Dermis blood vessel endothelial cell (primary cell): ENCODE results near the gene PPP1R15A. TPM values are rescaled to one million over a fixed set of nuclear protein-coding genes. Genes with fewer than 3 reads are reported as not detected.
A peak's percentile ranks its signal among the peaks of the same experiment; 100 is the strongest.
"Not testable (repeated sequence)": the region's sequence is repeated elsewhere in the genome, so short reads cannot be mapped to it uniquely, and the experiment has no call there.

ENCODE experiments used
- DNase-seq: peaks from one replicate; pipeline ENCODE4 v3.0.0; 2010
- total RNA-seq: library from RNA; depleted of rRNA; stranded (reverse); fragments of >200 nt; gene quantifications from 2 replicates; pipeline ENCODE4 v1.2.3, GENCODE V29; 2014

The PPP1R15A gene
- total RNA-seq, 1 donor from 2014 or later: 59.6 TPM

- no peak for DNase-seq
Measured at GRCh38 chr19:48915757-48916156, 43.5 kb downstream of the PPP1R15A start.

GRCh38 chr19:48918071-48918470 lies 45.9 kb downstream of the PPP1R15A start:
- no peak for DNase-seq

- DNase-seq: peak; percentile 32
Measured at GRCh38 chr19:48918801-48919247, 46.6 kb downstream of the PPP1R15A start.

- DNase-seq: not testable (repeated sequence)
Measured at GRCh38 chr19:48919271-48919670, 47.0 kb downstream of the PPP1R15A start.

GRCh38 chr19:48920949-48921348 lies 48.7 kb downstream of the PPP1R15A start:
- DNase-seq: no peak

GRCh38 chr19:48921721-48922500 lies 49.7 kb downstream of the PPP1R15A start:
- DNase-seq: no peak

- no peak for DNase-seq
Measured at GRCh38 chr19:48922548-48923490, 50.6 kb downstream of the PPP1R15A start.

GRCh38 chr19:48925240-48925843 lies 53.1 kb downstream of the PPP1R15A start:
- DNase-seq: no peak

Other genes starting within 250 kb of the PPP1R15A start
- gene DBP, start 235.0 kb upstream of the PPP1R15A start, total RNA-seq: 1.6 and 3.1 TPM in 2 replicates
- gene CA11, start 226.2 kb upstream of the PPP1R15A start, total RNA-seq: 1.7 and 4.8 TPM in 2 replicates
- 0.05 TPM in 1 of 2 replicates, not detected in the other for gene NTN5, start 199.4 kb upstream of the PPP1R15A start, total RNA-seq
- not detected in 2 replicates for gene FUT2, start 176.4 kb upstream of the PPP1R15A start, total RNA-seq
- 0.09 and 0.51 TPM in 2 replicates for gene MAMSTR, start 152.7 kb upstream of the PPP1R15A start, total RNA-seq
- gene RASIP1, start 131.8 kb upstream of the PPP1R15A start, total RNA-seq: 130 and 154 TPM in 2 replicates
- gene IZUMO1, start 125.5 kb upstream of the PPP1R15A start, total RNA-seq: 0.17 and 0.28 TPM in 2 replicates
- 8.1 and 10.9 TPM in 2 replicates for gene FUT1, start 119.8 kb upstream of the PPP1R15A start, total RNA-seq
- gene FGF21, start 116.9 kb upstream of the PPP1R15A start, total RNA-seq: not detected in 2 replicates
- 40.7 and 56.7 TPM in 2 replicates for gene BCAT2, start 61.4 kb upstream of the PPP1R15A start, total RNA-seq
- 1.5 and 8.0 TPM in 2 replicates for gene HSD17B14, start 35.9 kb upstream of the PPP1R15A start, total RNA-seq
- 2.6 and 6.5 TPM in 2 replicates for gene PLEKHA4, start 3.8 kb upstream of the PPP1R15A start, total RNA-seq
- 0.34 TPM in 1 of 2 replicates, not detected in the other for gene TULP2, start 26.3 kb downstream of the PPP1R15A start, total RNA-seq
- 167 and 333 TPM in 2 replicates for gene NUCB1, start 27.9 kb downstream of the PPP1R15A start, total RNA-seq
- gene DHDH, start 61.3 kb downstream of the PPP1R15A start, total RNA-seq: not detected in 2 replicates
- gene BAX, start 82.5 kb downstream of the PPP1R15A start, total RNA-seq: 96.8 and 134 TPM in 2 replicates
- 1,252 and 1,399 TPM in 2 replicates for gene FTL, start 92.9 kb downstream of the PPP1R15A start, total RNA-seq
- gene GYS1, start 120.9 kb downstream of the PPP1R15A start, total RNA-seq: 14.8 and 28.8 TPM in 2 replicates
- 172 and 278 TPM in 2 replicates for gene RUVBL2, start 121.5 kb downstream of the PPP1R15A start, total RNA-seq
- gene LHB, start 144.7 kb downstream of the PPP1R15A start, total RNA-seq: not detected in 2 replicates
- not detected in 2 replicates for gene CGB3, start 151.9 kb downstream of the PPP1R15A start, total RNA-seq
- not detected in 2 replicates for gene CGB2, start 159.5 kb downstream of the PPP1R15A start, total RNA-seq
- gene CGB1, start 164.5 kb downstream of the PPP1R15A start, total RNA-seq: not detected in 2 replicates
- gene CGB5, start 171.4 kb downstream of the PPP1R15A start, total RNA-seq: not detected in 2 replicates
- gene CGB8, start 176.7 kb downstream of the PPP1R15A start, total RNA-seq: not detected in 2 replicates
- gene CGB7, start 185.3 kb downstream of the PPP1R15A start, total RNA-seq: not detected in 2 replicates
- not detected in 2 replicates for gene NTF4, start 192.4 kb downstream of the PPP1R15A start, total RNA-seq
- not detected in 2 replicates for gene KCNA7, start 200.3 kb downstream of the PPP1R15A start, total RNA-seq
- 142 and 166 TPM in 2 replicates for gene SNRNP70, start 213.0 kb downstream of the PPP1R15A start, total RNA-seq
- gene LIN7B, start 241.9 kb downstream of the PPP1R15A start, total RNA-seq: 0.56 and 0.68 TPM in 2 replicates
- 0.65 and 1.4 TPM in 2 replicates for gene C19orf73, start 246.7 kb downstream of the PPP1R15A start, total RNA-seq
- 4.0 and 12.9 TPM in 2 replicates for gene PPFIA3, start 247.1 kb downstream of the PPP1R15A start, total RNA-seq